ENCODE data around the gene ZNF846.
A peak's percentile ranks its signal among the peaks of the same experiment; 100 is the strongest.
"Not testable (repeated sequence)": the region's sequence is repeated elsewhere in the genome, so short reads cannot be mapped to it uniquely, and the experiment has no call there.

ZNF846 gene

GRCh38 chr19:9799162-9799561, 30.6 kb upstream of the ZNF846 start:
- H3K4me3 ChIP-seq (ENCODE audit: low read depth, low read length) = no peak overlapping the region
- no peak for DNase-seq (ENCODE audit: low read depth)
- no peak for TF ChIP-seq CTCF (IDR thresholded peaks at IDR 0.05; ENCODE audit: control insufficient read depth, extremely low read depth, insufficient read depth)

GRCh38 chr19:9797871-9798270, 29.3 kb upstream of the ZNF846 start:
- TF ChIP-seq CTCF (IDR thresholded peaks at IDR 0.05; ENCODE audit: control insufficient read depth, extremely low read depth, insufficient read depth) = no peak
- DNase-seq (ENCODE audit: low read depth) = no peak
- H3K4me3 ChIP-seq (ENCODE audit: low read depth, low read length) = no peak overlapping the region

GRCh38 chr19:9796113-9796773, 27.7 kb upstream of the ZNF846 start:
- peak; percentile 87 for TF ChIP-seq CTCF (IDR thresholded peaks at IDR 0.05; ENCODE audit: control insufficient read depth, extremely low read depth, insufficient read depth)
- peak; percentile 93 for DNase-seq (ENCODE audit: low read depth)
- H3K4me3 ChIP-seq (ENCODE audit: low read depth, low read length) = no peak overlapping the region

GRCh38 chr19:9793071-9793591, 24.6 kb upstream of the ZNF846 start:
- no peak for TF ChIP-seq CTCF (IDR thresholded peaks at IDR 0.05; ENCODE audit: control insufficient read depth, extremely low read depth, insufficient read depth)
- no peak for DNase-seq (ENCODE audit: low read depth)
- peak overlapping the region; percentile 23; the same call in 1 of the 2 replicates for H3K4me3 ChIP-seq (ENCODE audit: low read depth, low read length)

GRCh38 chr19:9792206-9793070, 23.9 kb upstream of the ZNF846 start:
- no peak for TF ChIP-seq CTCF (IDR thresholded peaks at IDR 0.05; ENCODE audit: control insufficient read depth, extremely low read depth, insufficient read depth)
- H3K4me3 ChIP-seq (ENCODE audit: low read depth, low read length) = peak overlapping the region; percentile 53
- peak; percentile 63 for DNase-seq (ENCODE audit: low read depth)

GRCh38 chr19:9791552-9792205, 23.1 kb upstream of the ZNF846 start:
- peak; percentile 81 for DNase-seq (ENCODE audit: low read depth)
- TF ChIP-seq CTCF (IDR thresholded peaks at IDR 0.05; ENCODE audit: control insufficient read depth, extremely low read depth, insufficient read depth) = no peak
- H3K4me3 ChIP-seq (ENCODE audit: low read depth, low read length) = peak overlapping the region; percentile 53

- not testable (repeated sequence) for DNase-seq (ENCODE audit: low read depth)
- H3K4me3 ChIP-seq (ENCODE audit: low read depth, low read length) = peak overlapping the region; percentile 47
These were observed 22.5 kb upstream of the ZNF846 start for GRCh38 chr19:9791073-9791367.

GRCh38 chr19:9789579-9789978, 21.0 kb upstream of the ZNF846 start:
- not testable (repeated sequence) for H3K4me3 ChIP-seq (ENCODE audit: low read depth, low read length); DNase-seq (ENCODE audit: low read depth)

All from LNCaP clone FGC (cell line).